Left kidney (tissue), 2 donors: ENCODE results near the gene JAZF1. TPM values are rescaled to one million over a fixed set of nuclear protein-coding genes. Genes with fewer than 3 reads are reported as not detected.
"Not testable (repeated sequence)": the region's sequence is repeated elsewhere in the genome, so short reads cannot be mapped to it uniquely, and the experiment has no call there.

ENCODE experiments used
- DNase-seq: peaks from one replicate; pipeline ENCODE4 v3.0.0-alpha.2; 2013
- polyA plus RNA-seq: library from polyadenylated mRNA; unstranded; fragments of 120-200 nt; gene quantifications from one replicate; pipeline ENCODE4 v1.2.1, GENCODE V29; 2013; ENCODE audit not compliant: insufficient read length

Gene JAZF1
- polyA plus RNA-seq, 1 donor = 12.6 TPM

- no peak for DNase-seq
Measured at GRCh38 chr7:27911920-27912319, 268.7 kb downstream of the JAZF1 start.

- DNase-seq = no peak
Measured at GRCh38 chr7:27910326-27910725, 270.3 kb downstream of the JAZF1 start.

GRCh38 chr7:27908534-27909165 is 271.9 kb downstream of the JAZF1 start:
- no peak for DNase-seq

GRCh38 chr7:27906385-27907091 is 274.1 kb downstream of the JAZF1 start:
- DNase-seq = no peak

GRCh38 chr7:27905951-27906350 is 274.6 kb downstream of the JAZF1 start:
- DNase-seq = no peak

GRCh38 chr7:27901028-27901760 is 279.4 kb downstream of the JAZF1 start:
- no peak for DNase-seq

GRCh38 chr7:27900006-27900405 is 280.6 kb downstream of the JAZF1 start:
- no peak for DNase-seq

- no peak for DNase-seq
Measured at GRCh38 chr7:27899601-27900000, 281.0 kb downstream of the JAZF1 start.

- no peak for DNase-seq
Measured at GRCh38 chr7:27897441-27897847, 283.2 kb downstream of the JAZF1 start.

- DNase-seq = no peak
Measured at GRCh38 chr7:27897001-27897400, 283.6 kb downstream of the JAZF1 start.

- no peak for DNase-seq
Measured at GRCh38 chr7:27895551-27895950, 285.0 kb downstream of the JAZF1 start.

GRCh38 chr7:27890205-27890849 is 290.3 kb downstream of the JAZF1 start:
- DNase-seq = no peak

- DNase-seq = no peak
Measured at GRCh38 chr7:27889800-27890199, 290.8 kb downstream of the JAZF1 start.

- no peak for DNase-seq
Measured at GRCh38 chr7:27888736-27889135, 291.9 kb downstream of the JAZF1 start.

- DNase-seq = not testable (repeated sequence)
Measured at GRCh38 chr7:27886710-27887109, 293.9 kb downstream of the JAZF1 start.

GRCh38 chr7:27885652-27886051 is 294.9 kb downstream of the JAZF1 start:
- DNase-seq = no peak

GRCh38 chr7:27883696-27884095 is 296.9 kb downstream of the JAZF1 start:
- DNase-seq = no peak

- DNase-seq = no peak
Measured at GRCh38 chr7:27876756-27877155, 303.8 kb downstream of the JAZF1 start.

GRCh38 chr7:27875832-27876231 is 304.8 kb downstream of the JAZF1 start:
- DNase-seq = no peak

GRCh38 chr7:27875061-27875460 is 305.5 kb downstream of the JAZF1 start:
- no peak for DNase-seq

- DNase-seq = no peak
Measured at GRCh38 chr7:27873981-27874957, 306.3 kb downstream of the JAZF1 start.
